ENCODE results near the gene CTU2. TPM values are rescaled to one million over a fixed set of nuclear protein-coding genes. Genes with fewer than 3 reads are reported as not detected.

CTU2 gene
- total RNA-seq, 1 experiment from 2014 or later, result 52.4 TPM

DNA sequence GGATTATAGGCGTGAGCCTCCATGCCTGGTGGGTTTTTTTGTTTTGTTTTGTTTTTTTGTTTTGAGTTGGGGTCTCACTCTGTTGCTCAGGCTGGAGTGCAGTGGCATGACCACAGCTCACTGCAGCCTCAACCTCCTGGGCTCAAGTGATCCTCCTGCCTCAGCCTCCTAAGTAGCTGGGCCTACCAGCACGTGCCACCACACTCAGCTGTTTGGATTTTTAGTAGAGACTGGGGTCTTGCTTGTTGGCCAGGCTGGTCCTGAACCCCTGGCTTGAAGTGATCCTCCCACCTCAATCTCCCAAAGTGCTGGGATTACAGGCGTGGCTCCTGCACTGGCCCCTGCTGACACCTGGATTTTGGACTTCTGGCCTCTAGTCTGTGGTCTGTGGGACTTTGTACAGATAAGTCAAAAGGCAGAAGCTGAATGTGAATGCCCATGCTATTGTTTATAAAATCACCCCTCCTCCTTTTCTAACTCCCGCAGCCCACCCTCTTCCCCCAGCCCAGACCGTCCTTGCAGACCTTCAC is 25.7 kb upstream of the CTU2 start:
- H3K27me3 Mint-ChIP-seq (ENCODE audit: low read depth), result no peaks in the 10 kb centered on the region
- H3K36me3 Mint-ChIP-seq, result peaks cover 2% of the 10 kb centered on the region; the same call in 1 of the 2 replicates
- peaks cover 9% of the 10 kb centered on the region for H3K4me1 Mint-ChIP-seq
- CTCF ChIA-PET, result interaction anchor here (0.7 to 2.5 kb wide), 11 partner anchors 8 to 487 kb away, joined by 3 to 23 read pairs (median 4); no protein-coding TSS in a partner anchor
- no peaks in the 10 kb centered on the region for H3K9me3 Mint-ChIP-seq
- no peak overlapping the region for H3K4me3 Mint-ChIP-seq
- DNase-seq (ENCODE audit: low spot score) (no peak), ATAC-seq (no peak)
- TF ChIP-seq ZNF121 (CRISPR knock-in tag; IDR thresholded peaks at IDR 0.05), result peak; percentile 64; the same call in 1 of the 2 replicates
- TF ChIP-seq TEAD1 (CRISPR knock-in tag; IDR thresholded peaks at IDR 0.05), result no peak
- peak overlapping the region; percentile 45; the same call in 1 of the 2 replicates for H3K27ac Mint-ChIP-seq
- POLR2A ChIA-PET, result interaction anchor here (0.6 kb wide), 1 partner anchor 1198 kb away, joined by 7 read pairs; no protein-coding TSS in a partner anchor

DNA sequence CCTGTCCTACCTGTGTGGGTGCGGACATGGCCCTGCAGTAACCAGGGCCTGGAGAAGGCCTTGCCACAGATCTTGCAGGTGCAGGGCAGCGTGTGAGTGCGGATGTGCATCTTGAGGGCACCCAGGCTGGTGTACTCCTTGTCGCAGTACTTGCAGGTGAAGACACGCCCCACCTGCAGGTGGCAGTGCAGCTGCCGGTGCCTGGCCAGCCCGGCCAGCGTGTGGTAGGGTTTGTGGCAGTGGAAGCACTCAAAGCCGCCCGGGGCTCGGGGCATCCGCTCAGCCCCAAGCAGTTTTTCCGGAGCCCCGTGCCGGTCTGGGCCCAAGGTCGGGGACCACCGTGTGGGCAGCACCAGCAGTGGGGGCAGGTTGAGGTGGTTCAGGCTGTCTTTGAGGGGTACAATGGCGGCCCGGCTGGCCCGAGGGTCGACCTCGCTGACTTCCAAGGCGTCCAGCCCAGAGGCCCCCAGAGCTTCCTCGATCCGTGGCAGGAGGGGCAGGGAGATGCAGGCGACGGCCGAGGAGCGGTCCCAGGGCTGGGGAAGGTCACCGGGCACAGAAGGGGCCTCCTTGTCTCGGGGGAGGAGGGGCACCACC is 25.1 kb upstream of the CTU2 start:
- DNase-seq (ENCODE audit: low spot score) (peak; percentile 79), ATAC-seq (peak; percentile 65)
- peaks cover 9% of the 10 kb centered on the region for H3K4me1 Mint-ChIP-seq
- H3K27ac Mint-ChIP-seq, result peak overlapping the region; percentile 45; the same call in 1 of the 2 replicates
- H3K27me3 Mint-ChIP-seq (ENCODE audit: low read depth), result no peaks in the 10 kb centered on the region
- H3K4me3 Mint-ChIP-seq, result no peak overlapping the region
- TF ChIP-seq FOXK1 (CRISPR knock-in tag; IDR thresholded peaks at IDR 0.05) (no peak), ZNF232 (CRISPR knock-in tag; IDR thresholded peaks at IDR 0.05) (no peak), NR1H2 (CRISPR knock-in tag; IDR thresholded peaks at IDR 0.05) (no peak)
- TF ChIP-seq, protein P1, sequence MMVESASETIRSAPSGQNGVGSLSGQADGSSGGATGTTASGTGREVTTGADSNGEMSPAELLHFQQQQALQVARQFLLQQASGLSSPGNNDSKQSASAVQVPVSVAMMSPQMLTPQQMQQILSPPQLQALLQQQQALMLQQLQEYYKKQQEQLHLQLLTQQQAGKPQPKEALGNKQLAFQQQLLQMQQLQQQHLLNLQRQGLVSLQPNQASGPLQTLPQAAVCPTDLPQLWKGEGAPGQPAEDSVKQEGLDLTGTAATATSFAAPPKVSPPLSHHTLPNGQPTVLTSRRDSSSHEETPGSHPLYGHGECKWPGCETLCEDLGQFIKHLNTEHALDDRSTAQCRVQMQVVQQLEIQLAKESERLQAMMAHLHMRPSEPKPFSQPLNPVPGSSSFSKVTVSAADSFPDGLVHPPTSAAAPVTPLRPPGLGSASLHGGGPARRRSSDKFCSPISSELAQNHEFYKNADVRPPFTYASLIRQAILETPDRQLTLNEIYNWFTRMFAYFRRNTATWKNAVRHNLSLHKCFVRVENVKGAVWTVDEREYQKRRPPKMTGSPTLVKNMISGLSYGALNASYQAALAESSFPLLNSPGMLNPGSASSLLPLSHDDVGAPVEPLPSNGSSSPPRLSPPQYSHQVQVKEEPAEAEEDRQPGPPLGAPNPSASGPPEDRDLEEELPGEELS (CRISPR knock-in tag; IDR thresholded peaks at IDR 0.05), result 0 out of 2 replicates have a peak, but pooled peaks have one; percentile 40
- TF ChIP-seq, protein P2, sequence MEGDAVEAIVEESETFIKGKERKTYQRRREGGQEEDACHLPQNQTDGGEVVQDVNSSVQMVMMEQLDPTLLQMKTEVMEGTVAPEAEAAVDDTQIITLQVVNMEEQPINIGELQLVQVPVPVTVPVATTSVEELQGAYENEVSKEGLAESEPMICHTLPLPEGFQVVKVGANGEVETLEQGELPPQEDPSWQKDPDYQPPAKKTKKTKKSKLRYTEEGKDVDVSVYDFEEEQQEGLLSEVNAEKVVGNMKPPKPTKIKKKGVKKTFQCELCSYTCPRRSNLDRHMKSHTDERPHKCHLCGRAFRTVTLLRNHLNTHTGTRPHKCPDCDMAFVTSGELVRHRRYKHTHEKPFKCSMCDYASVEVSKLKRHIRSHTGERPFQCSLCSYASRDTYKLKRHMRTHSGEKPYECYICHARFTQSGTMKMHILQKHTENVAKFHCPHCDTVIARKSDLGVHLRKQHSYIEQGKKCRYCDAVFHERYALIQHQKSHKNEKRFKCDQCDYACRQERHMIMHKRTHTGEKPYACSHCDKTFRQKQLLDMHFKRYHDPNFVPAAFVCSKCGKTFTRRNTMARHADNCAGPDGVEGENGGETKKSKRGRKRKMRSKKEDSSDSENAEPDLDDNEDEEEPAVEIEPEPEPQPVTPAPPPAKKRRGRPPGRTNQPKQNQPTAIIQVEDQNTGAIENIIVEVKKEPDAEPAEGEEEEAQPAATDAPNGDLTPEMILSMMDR (IDR thresholded peaks at IDR 0.05), result peak; percentile 40
- no peaks in the 10 kb centered on the region for H3K9me3 Mint-ChIP-seq
- ChIA-PET POLR2A (no interaction called here), CTCF (interaction anchor here (0.7 to 2.5 kb wide), 10 partner anchors 9 to 486 kb away, joined by 3 to 23 read pairs (median 4); no protein-coding TSS in a partner anchor)
- peaks cover 2% of the 10 kb centered on the region; the same call in 1 of the 2 replicates for H3K36me3 Mint-ChIP-seq

DNA sequence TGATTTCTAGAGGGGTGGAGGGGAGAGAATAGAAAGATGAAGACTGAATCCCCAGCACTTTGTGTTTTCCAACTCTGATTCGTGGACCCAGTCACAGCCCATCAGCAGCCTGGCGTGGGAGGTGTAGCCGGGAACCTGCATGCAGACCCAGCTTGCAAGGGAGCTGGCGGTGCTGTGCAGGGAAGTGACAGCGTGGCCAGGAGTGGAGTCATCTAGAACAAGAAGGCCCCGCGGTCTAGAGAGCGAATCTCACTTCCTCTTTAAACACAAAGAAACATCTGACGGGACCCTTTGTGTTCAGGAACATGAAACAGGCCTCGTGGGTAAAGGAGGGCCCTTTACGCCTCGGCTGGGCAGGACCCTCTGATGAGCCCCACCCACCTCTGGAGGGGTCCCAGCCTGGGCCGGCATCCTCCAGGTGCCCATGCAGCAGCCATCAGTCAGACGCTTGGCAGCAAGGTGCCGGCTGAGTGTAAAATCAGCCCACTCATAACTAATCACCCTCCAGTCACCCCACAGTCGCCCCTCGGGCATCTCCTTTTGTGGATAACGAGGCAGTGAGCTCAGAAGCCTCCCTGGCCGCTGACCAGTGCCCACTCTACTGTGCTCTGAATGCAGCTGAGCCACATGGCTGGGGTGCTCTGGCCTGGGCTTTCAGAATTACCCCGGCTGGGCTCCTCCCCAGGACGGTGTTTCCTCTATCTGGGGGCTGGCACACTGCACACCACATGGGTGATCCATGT is 24.4 kb upstream of the CTU2 start:
- POLR2A ChIA-PET, result no interaction called here
- peaks cover 9% of the 10 kb centered on the region for H3K4me1 Mint-ChIP-seq
- CTCF ChIA-PET, result interaction anchor here (0.7 to 2.5 kb wide), 8 partner anchors 9 to 485 kb away, joined by 3 to 23 read pairs (median 4); no protein-coding TSS in a partner anchor
- H3K27me3 Mint-ChIP-seq (ENCODE audit: low read depth), result peaks cover 3% of the 10 kb centered on the region
- DNase-seq (ENCODE audit: low spot score), result no peak
- peaks cover 2% of the 10 kb centered on the region; the same call in 1 of the 2 replicates for H3K36me3 Mint-ChIP-seq
- H3K4me3 Mint-ChIP-seq, result no peak overlapping the region
- H3K9me3 Mint-ChIP-seq, result no peaks in the 10 kb centered on the region
- H3K27ac Mint-ChIP-seq, result no peak overlapping the region
- no peak for ATAC-seq
- TF ChIP-seq, protein P3, sequence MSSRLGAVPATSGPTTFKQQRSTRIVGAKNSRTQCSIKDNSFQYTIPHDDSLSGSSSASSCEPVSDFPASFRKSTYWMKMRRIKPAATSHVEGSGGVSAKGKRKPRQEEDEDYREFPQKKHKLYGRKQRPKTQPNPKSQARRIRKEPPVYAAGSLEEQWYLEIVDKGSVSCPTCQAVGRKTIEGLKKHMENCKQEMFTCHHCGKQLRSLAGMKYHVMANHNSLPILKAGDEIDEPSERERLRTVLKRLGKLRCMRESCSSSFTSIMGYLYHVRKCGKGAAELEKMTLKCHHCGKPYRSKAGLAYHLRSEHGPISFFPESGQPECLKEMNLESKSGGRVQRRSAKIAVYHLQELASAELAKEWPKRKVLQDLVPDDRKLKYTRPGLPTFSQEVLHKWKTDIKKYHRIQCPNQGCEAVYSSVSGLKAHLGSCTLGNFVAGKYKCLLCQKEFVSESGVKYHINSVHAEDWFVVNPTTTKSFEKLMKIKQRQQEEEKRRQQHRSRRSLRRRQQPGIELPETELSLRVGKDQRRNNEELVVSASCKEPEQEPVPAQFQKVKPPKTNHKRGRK (CRISPR knock-in tag; IDR thresholded peaks at IDR 0.05; ENCODE audit: borderline replicate concordance), result no peak
- no peak for TF ChIP-seq ZNF317 (CRISPR knock-in tag; IDR thresholded peaks at IDR 0.05; ENCODE audit: borderline replicate concordance, low read depth)
- TF ChIP-seq, protein P4, sequence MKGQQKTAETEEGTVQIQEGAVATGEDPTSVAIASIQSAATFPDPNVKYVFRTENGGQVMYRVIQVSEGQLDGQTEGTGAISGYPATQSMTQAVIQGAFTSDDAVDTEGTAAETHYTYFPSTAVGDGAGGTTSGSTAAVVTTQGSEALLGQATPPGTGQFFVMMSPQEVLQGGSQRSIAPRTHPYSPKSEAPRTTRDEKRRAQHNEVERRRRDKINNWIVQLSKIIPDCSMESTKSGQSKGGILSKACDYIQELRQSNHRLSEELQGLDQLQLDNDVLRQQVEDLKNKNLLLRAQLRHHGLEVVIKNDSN (CRISPR knock-in tag; IDR thresholded peaks at IDR 0.05), result no peak
- no peak for TF ChIP-seq CREB1 (CRISPR knock-in tag; IDR thresholded peaks at IDR 0.05)
- no peak for TF ChIP-seq KAT7 (CRISPR knock-in tag; IDR thresholded peaks at IDR 0.05; ENCODE audit: borderline replicate concordance)
- no peak for TF ChIP-seq CREM (CRISPR knock-in tag; IDR thresholded peaks at IDR 0.05)
- TF ChIP-seq ELF4 (CRISPR knock-in tag; IDR thresholded peaks at IDR 0.05; ENCODE audit: low read depth), result no peak
- TF ChIP-seq SP1 (CRISPR knock-in tag; conservative IDR thresholded peaks at IDR 0.05), result no peak
- TF ChIP-seq, protein P5, sequence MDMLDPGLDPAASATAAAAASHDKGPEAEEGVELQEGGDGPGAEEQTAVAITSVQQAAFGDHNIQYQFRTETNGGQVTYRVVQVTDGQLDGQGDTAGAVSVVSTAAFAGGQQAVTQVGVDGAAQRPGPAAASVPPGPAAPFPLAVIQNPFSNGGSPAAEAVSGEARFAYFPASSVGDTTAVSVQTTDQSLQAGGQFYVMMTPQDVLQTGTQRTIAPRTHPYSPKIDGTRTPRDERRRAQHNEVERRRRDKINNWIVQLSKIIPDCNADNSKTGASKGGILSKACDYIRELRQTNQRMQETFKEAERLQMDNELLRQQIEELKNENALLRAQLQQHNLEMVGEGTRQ (CRISPR knock-in tag; IDR thresholded peaks at IDR 0.05), result no peak
- TF ChIP-seq ZNF423 (CRISPR knock-in tag; IDR thresholded peaks at IDR 0.05), result no peak
- no peak for TF ChIP-seq CBFB (CRISPR knock-in tag; IDR thresholded peaks at IDR 0.05; ENCODE audit: low read depth)
- TF ChIP-seq, protein P6, sequence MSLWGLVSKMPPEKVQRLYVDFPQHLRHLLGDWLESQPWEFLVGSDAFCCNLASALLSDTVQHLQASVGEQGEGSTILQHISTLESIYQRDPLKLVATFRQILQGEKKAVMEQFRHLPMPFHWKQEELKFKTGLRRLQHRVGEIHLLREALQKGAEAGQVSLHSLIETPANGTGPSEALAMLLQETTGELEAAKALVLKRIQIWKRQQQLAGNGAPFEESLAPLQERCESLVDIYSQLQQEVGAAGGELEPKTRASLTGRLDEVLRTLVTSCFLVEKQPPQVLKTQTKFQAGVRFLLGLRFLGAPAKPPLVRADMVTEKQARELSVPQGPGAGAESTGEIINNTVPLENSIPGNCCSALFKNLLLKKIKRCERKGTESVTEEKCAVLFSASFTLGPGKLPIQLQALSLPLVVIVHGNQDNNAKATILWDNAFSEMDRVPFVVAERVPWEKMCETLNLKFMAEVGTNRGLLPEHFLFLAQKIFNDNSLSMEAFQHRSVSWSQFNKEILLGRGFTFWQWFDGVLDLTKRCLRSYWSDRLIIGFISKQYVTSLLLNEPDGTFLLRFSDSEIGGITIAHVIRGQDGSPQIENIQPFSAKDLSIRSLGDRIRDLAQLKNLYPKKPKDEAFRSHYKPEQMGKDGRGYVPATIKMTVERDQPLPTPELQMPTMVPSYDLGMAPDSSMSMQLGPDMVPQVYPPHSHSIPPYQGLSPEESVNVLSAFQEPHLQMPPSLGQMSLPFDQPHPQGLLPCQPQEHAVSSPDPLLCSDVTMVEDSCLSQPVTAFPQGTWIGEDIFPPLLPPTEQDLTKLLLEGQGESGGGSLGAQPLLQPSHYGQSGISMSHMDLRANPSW (CRISPR knock-in tag; conservative IDR thresholded peaks at IDR 0.05; ENCODE audit: low read depth), result no peak
